RPMI7951 (cell line): ENCODE results near the gene ST3GAL6. TPM values are rescaled to one million over a fixed set of nuclear protein-coding genes. Genes with fewer than 3 reads are reported as not detected.

ENCODE experiments used
- DNase-seq: peaks from one replicate; pipeline ENCODE4 v3.0.0-alpha.2; 2012; ENCODE audit warnings: low read depth
- total RNA-seq: library from RNA; depleted of rRNA; stranded (reverse); fragments of >200 nt; shearing (Covaris generic); gene quantifications from 2 replicates; pipeline ENCODE4 v1.2.3, GENCODE V29; 2014; rRNA removed

The ST3GAL6 gene, protein sequence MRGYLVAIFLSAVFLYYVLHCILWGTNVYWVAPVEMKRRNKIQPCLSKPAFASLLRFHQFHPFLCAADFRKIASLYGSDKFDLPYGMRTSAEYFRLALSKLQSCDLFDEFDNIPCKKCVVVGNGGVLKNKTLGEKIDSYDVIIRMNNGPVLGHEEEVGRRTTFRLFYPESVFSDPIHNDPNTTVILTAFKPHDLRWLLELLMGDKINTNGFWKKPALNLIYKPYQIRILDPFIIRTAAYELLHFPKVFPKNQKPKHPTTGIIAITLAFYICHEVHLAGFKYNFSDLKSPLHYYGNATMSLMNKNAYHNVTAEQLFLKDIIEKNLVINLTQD
- 8.6 and 10.5 TPM in 2 replicates for total RNA-seq

GRCh38 chr3:98763076-98763475 lies at the start of gene ST3GAL6:
Gene ST3GAL6 (plus strand): TSS chr3:98763340. CDS start chr3:98768441, 5,101 bp downstream.
- peak; percentile 49 for DNase-seq

DNA sequence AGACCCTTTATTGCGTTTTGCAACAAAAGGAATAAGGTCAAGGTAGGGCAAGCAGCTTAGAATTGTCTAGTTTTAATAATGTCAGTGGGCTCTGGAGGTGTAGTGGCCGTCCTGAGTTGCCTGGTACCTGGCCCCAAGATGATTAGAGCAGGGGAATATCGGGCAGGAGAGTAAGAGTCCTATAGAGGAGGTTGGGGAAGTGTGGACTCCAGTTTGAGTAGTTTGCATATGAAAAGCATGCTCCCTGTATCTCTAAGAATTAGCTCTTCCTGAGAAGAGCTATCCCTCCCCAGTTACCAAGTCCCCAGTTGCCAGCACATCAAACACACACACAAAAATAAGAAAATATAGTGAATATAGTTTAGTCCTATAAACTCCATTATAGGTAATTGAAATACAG lies 49.2 kb upstream of the ST3GAL6 start:
- no peak for DNase-seq

- no peak for DNase-seq
Measured at GRCh38 chr3:98717584-98717983, 45.6 kb upstream of the ST3GAL6 start.

DNA sequence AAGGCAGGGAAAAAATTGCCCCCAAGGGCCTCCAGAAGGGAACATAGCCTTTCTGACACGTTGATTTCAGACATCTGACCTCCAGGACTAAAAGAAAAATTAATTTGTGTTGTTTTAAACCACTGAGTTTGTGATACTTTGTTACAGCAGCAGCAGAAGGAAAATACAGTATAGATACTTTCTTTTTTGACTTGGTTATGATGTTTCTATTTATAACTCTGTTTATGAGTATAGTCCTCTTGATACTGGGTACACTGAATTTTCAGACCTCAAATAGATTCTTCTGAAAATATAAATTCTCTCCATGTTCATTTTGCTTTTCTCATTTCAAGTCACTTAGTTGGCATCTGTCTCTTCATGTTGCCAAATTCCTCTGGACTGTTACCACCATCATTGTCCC lies 44.4 kb upstream of the ST3GAL6 start:
- no peak for DNase-seq

DNA sequence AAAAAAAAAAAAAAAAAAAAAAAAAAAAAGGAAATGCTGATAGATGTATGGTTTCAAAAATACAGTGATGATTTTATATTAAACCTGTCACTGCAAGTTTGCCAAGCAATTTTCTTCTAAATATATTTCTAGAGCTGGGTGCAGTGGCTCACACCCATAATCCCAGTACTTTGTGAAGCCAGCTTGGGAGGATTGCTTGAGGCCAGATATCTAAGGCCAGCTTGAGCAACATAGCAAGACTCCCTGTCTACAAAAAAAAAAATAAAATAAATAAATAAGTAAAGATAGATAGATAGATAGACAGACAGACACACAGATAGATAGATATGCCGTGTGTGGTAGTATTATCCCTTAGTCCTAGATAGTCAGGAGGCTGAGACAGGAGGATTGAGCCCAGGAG lies 41.4 kb upstream of the ST3GAL6 start:
- DNase-seq, result no peak

GRCh38 chr3:98722389-98722788 lies 40.8 kb upstream of the ST3GAL6 start:
- no peak for DNase-seq

DNA sequence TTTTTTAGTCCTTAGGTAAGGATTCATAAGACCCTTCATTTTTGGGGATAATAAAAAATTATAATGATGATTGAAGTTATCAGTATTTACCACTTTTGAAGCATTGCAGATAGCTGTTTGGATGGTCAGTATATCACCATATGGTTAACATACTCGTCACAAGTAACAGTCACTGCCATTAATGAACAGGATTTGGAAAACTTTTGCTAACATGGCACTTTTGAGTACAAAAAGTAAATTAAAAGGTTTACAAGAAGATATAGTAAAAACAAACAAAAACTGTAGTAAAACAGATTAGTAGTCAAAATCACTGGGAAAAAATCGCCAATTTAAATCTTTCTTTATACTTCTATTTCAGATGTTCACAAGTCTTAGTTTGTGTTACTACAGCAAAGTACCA lies 37.8 kb upstream of the ST3GAL6 start:
- no peak for DNase-seq

DNA sequence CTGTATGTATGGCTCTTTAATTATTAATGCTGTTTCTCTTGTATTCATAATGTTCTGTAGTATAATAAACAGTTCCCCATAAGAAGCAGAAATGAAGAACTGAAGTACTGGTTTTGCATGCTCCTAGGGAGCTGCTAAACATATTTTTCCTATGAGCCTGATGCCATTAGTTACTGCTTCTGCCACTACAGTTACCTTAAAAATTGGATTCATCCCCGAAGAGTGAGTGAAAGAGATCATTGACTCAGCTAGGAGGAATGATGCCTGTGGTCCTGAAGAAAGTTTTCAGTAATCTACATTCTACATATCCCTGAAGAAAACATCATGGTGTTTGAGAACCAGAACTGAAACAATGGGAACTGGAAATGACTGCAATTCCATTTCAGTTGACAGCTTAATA lies 37.1 kb upstream of the ST3GAL6 start:
- peak; percentile 26 for DNase-seq

DNA sequence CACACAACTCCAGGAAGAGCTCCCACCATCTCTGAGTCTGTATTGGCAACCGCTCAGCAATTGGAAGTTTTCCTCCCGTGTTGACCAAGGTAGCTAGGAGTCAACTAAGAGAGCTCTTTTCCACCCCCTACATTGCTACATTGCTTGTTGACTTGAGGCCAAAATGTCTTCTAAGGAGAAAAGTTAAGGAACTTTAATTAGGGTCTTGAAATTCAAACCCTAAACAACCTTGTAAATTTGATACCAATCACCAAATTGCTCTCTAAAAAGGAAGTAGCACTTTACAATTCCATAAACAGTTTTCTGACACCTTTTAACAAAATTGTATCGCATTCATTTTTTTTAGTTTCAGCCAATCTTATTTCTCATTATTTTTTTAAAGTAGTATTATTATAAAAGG lies 35.5 kb upstream of the ST3GAL6 start:
- no peak for DNase-seq

DNA sequence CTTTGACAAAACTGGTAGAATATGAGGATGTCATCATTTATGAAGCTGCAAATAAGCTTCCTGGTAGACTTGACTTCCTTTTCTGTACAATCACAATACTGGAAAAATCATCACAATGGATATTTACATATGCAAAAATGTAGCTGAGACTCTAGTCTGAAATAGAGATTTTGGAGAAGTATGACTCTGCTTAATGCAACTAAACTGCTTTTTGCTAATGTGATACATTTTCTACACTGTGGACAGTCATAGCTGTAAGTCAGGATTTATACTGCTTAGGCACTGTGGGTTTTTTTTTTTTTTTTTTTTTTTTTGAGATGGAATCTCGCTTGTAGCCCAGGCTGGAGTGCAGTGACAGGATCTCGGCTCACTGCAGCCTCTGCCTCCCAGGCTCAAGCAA lies 34.5 kb upstream of the ST3GAL6 start:
- no peak for DNase-seq

DNA sequence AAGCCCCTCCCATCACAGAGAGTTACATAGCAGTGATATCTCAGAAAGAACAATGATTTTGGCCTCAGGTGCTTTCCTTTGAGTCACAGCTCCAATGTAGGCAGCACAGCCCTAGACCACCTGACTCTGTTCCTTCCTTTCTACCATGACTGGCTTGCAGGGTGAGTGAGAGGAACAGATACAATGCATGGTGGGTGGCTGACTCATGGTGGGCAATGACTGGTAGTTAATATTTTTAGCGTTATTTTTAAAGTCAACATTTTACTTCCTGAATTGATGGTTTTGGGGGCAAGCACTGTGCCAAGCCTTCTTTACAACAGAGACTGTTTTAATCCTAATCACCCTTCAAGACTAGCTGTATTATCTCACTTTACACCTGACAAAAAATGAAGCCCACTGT lies 32.8 kb upstream of the ST3GAL6 start:
- peak; percentile 59 for DNase-seq

- no peak for DNase-seq
Measured at GRCh38 chr3:98730886-98731537, 32.1 kb upstream of the ST3GAL6 start.

GRCh38 chr3:98731720-98732285 lies 31.3 kb upstream of the ST3GAL6 start:
- DNase-seq, result peak; percentile 14

GRCh38 chr3:98732286-98733052 lies 30.7 kb upstream of the ST3GAL6 start:
- peak; percentile 52 for DNase-seq

- peak; percentile 29 for DNase-seq
Measured at GRCh38 chr3:98733053-98733811, 29.9 kb upstream of the ST3GAL6 start.

- peak; percentile 29 for DNase-seq
Measured at GRCh38 chr3:98733812-98734281, 29.3 kb upstream of the ST3GAL6 start.

- DNase-seq, result no peak
Measured at GRCh38 chr3:98734306-98734705, 28.8 kb upstream of the ST3GAL6 start.

- peak; percentile 79 for DNase-seq
Measured at GRCh38 chr3:98734735-98735134, 28.4 kb upstream of the ST3GAL6 start.

- DNase-seq, result no peak
Measured at GRCh38 chr3:98735296-98735695, 27.8 kb upstream of the ST3GAL6 start.

GRCh38 chr3:98735761-98736269 lies 27.3 kb upstream of the ST3GAL6 start:
- peak; percentile 31 for DNase-seq

- DNase-seq, result no peak
Measured at GRCh38 chr3:98737301-98737700, 25.8 kb upstream of the ST3GAL6 start.
